Measurements from ENCODE around the gene ANKRD13D.

ANKRD13D gene

GRCh38 chr11:67247946-67248550 is 41.1 kb upstream of the ANKRD13D start:
- no peak for TF ChIP-seq CTCF (IDR thresholded peaks at IDR 0.05; ENCODE audit: low read depth, low read length)
- H3K4me3 ChIP-seq (ENCODE audit: low read depth, low read length): no peak overlapping the region

- no peak overlapping the region for H3K4me3 ChIP-seq (ENCODE audit: low read depth, low read length)
- no peak for TF ChIP-seq CTCF (IDR thresholded peaks at IDR 0.05; ENCODE audit: low read depth, low read length)
These were observed 40.5 kb upstream of the ANKRD13D start for GRCh38 chr11:67248653-67249052.

- no peak overlapping the region for H3K4me3 ChIP-seq (ENCODE audit: low read depth, low read length)
- no peak for TF ChIP-seq CTCF (IDR thresholded peaks at IDR 0.05; ENCODE audit: low read depth, low read length)
These were observed 38.8 kb upstream of the ANKRD13D start for GRCh38 chr11:67250059-67251043.

GRCh38 chr11:67251841-67252240 is 37.3 kb upstream of the ANKRD13D start:
- no peak overlapping the region for H3K4me3 ChIP-seq (ENCODE audit: low read depth, low read length)
- TF ChIP-seq CTCF (IDR thresholded peaks at IDR 0.05; ENCODE audit: low read depth, low read length): no peak

- no peak overlapping the region for H3K4me3 ChIP-seq (ENCODE audit: low read depth, low read length)
- TF ChIP-seq CTCF (IDR thresholded peaks at IDR 0.05; ENCODE audit: low read depth, low read length): peak; percentile 26
These were observed 36.3 kb upstream of the ANKRD13D start for GRCh38 chr11:67252831-67253239.

GRCh38 chr11:67253872-67254624 is 35.1 kb upstream of the ANKRD13D start:
- no peak for TF ChIP-seq CTCF (IDR thresholded peaks at IDR 0.05; ENCODE audit: low read depth, low read length)
- H3K4me3 ChIP-seq (ENCODE audit: low read depth, low read length): no peak overlapping the region
